Measurements from ENCODE around the gene THPO.

GRCh38 chr3:184423561-184423960 is 45.6 kb upstream of the THPO start:
- TF ChIP-seq CREB1 (IDR thresholded peaks at IDR 0.05; ENCODE audit: low read depth): no peak
- no peak for TF ChIP-seq REST (IDR thresholded peaks at IDR 0.05; ENCODE audit: low read depth)
- no peak for TF ChIP-seq TAF1 (IDR thresholded peaks at IDR 0.05; ENCODE audit: low read depth)
- TF ChIP-seq CEBPB (IDR thresholded peaks at IDR 0.05): no peak
- TF ChIP-seq MAX (IDR thresholded peaks at IDR 0.05): no peak
